Adrenal gland (tissue), 5 donors: ENCODE measurements around the gene PRDM11.

ENCODE experiments used
- POLR2A ChIP-seq, 2 donors: fragments of 450-650 bp; IDR thresholded peaks; one replicate each; pipeline ENCODE4 v1.6.1; 2017; ENCODE audit warnings: antibody characterized with exemption in 2 of 2, mild to moderate bottlenecking in 2 of 2, moderate library complexity in 1 of 2
- TF ChIP-seq, protein P1 (sequence below), 6 experiments: fragments of 450-650 bp in 4 of 6; fragments of 200-600 bp in 2 of 6; sonication (generic) in 1 of 6; IDR thresholded peaks; 1 replicate in 5 of 6; 2 replicates in 1 of 6; pipeline versions ENCODE4 v1.5.1 to v1.8.0; 2016 to 2021; ENCODE audit warnings: antibody characterized with exemption in 6 of 6, mild to moderate bottlenecking in 2 of 6, moderate library complexity in 1 of 6
- donor health status: DM: no; HTN: no; CAD: no.

DNA sequence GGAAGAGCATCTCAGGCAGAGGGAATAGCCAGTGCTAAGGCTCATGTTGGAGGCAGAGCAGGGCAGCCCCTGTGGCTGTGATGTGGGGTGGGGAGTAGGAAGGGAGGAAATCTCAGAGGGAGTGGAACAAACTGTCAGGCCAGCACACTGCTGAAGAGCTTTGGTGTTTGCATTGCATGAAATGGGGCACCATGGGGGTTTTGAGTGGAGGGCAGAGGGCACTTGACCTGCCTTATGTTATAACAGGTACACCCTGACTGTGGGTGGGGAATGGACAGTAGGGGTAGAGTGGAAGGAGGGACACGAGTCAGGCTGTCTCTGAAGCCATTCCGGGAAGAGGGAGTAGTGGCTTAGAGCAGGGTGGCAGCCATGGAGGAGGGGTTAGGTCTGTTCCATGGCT is 24.0 kb downstream of the PRDM11 start:
- TF ChIP-seq, protein P1, sequence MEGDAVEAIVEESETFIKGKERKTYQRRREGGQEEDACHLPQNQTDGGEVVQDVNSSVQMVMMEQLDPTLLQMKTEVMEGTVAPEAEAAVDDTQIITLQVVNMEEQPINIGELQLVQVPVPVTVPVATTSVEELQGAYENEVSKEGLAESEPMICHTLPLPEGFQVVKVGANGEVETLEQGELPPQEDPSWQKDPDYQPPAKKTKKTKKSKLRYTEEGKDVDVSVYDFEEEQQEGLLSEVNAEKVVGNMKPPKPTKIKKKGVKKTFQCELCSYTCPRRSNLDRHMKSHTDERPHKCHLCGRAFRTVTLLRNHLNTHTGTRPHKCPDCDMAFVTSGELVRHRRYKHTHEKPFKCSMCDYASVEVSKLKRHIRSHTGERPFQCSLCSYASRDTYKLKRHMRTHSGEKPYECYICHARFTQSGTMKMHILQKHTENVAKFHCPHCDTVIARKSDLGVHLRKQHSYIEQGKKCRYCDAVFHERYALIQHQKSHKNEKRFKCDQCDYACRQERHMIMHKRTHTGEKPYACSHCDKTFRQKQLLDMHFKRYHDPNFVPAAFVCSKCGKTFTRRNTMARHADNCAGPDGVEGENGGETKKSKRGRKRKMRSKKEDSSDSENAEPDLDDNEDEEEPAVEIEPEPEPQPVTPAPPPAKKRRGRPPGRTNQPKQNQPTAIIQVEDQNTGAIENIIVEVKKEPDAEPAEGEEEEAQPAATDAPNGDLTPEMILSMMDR (IDR thresholded peaks at IDR 0.05), result no peak
- TF ChIP-seq POLR2A (IDR thresholded peaks at IDR 0.05), result no peak
